Astrocyte (in vitro differentiated cells and primary cell): ENCODE data around the gene ADORA2A.

Source experiments
- CTCF ChIP-seq: IDR thresholded peaks from 2 replicates; pipeline ENCODE4 v1.5.1; 2011; ENCODE audit warnings: low read depth, mild to moderate bottlenecking, inconsistent platforms, low read length, moderate library complexity; ENCODE audit not compliant: insufficient read depth
- EZH2 ChIP-seq: IDR thresholded peaks from 2 replicates; pipeline ENCODE4 v1.6.1; 2012; ENCODE audit warnings: mild to moderate bottlenecking, low read length, inconsistent platforms; ENCODE audit not compliant: insufficient read depth

GRCh38 chr22:24401931-24402367 is 25.4 kb upstream of the ADORA2A start:
- no peak for TF ChIP-seq CTCF
- no peak for TF ChIP-seq EZH2
